Lower leg skin (tissue), 4 donors: ENCODE measurements around the gene XK. TPM values are rescaled to one million over a fixed set of nuclear protein-coding genes. Genes with fewer than 3 reads are reported as not detected.
"Not testable (repeated sequence)": the region's sequence is repeated elsewhere in the genome, so short reads cannot be mapped to it uniquely, and the experiment has no call there.

Source experiments
- DNase-seq, 2 donors: peaks; one replicate each; pipeline ENCODE4 v3.0.0-alpha.2; 2019; ENCODE audit warnings: low spot score in 2 of 2
- H3K4me3 ChIP-seq: fragments of 200-600 bp; sonication (generic); 2 replicates; pipeline ENCODE4 v1.5.1; 2017; ENCODE audit warnings: mild to moderate bottlenecking, low read depth; ENCODE audit not compliant: poor library complexity, severe bottlenecking
- POLR2A ChIP-seq, 2 donors: fragments of 450-650 bp; IDR thresholded peaks; one replicate each; pipeline ENCODE4 v1.6.1; 2016 to 2017; ENCODE audit warnings: antibody characterized with exemption in 2 of 2, mild to moderate bottlenecking in 1 of 2, moderate library complexity in 1 of 2
- WGBS, 2 donors: methylation state at CpG; one replicate each; pipeline ENCODE4 v1.1.5; 2018; 5-methylcytosine and 5-hydroxymethylcytosine counted together
- intact Hi-C: fragments of 100-400 bp; cut with DNase I; formaldehyde crosslinking; loops from one replicate; pipeline ENCODE4 v1.15.0; 2023; ENCODE audit warnings: low total_unique reads
- total RNA-seq, 4 donors: library from RNA; depleted of rRNA; stranded (reverse); fragments of >200 nt; gene quantifications; one replicate each; pipeline ENCODE4 v1.1.0, GENCODE V29; 2016
- TF ChIP-seq, protein P1 (sequence below), 3 donors: fragments of 450-650 bp; IDR thresholded peaks; one replicate each; pipeline ENCODE4 v1.5.1; 2016; ENCODE audit warnings: antibody characterized with exemption in 3 of 3, mild to moderate bottlenecking in 3 of 3, moderate library complexity in 2 of 3

XK gene
- total RNA-seq, 4 donors from 2014 or later = 1.1 to 2.5 (median 1.6) TPM

DNA sequence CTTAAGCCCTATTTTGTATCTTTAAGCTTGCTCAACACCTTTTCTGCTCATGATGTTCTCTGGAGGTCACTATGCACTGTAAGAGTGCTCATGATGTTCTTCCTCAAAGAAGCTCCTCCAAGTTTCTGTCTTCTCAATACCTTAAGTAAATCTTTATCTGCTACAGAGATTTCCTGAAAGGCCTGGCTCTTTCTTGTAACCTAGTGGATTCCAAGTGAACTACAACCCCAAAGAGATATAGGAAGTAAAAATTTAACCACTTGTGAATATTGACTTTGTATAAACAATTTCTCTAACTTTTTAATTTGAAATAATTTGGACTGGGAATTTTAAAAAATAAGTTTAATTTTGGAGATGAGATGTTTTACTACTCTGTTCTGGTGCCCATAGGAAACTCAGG is 39.3 kb upstream of the XK start:
- TF ChIP-seq POLR2A (IDR thresholded peaks at IDR 0.05) = no peak
- TF ChIP-seq, protein P1, sequence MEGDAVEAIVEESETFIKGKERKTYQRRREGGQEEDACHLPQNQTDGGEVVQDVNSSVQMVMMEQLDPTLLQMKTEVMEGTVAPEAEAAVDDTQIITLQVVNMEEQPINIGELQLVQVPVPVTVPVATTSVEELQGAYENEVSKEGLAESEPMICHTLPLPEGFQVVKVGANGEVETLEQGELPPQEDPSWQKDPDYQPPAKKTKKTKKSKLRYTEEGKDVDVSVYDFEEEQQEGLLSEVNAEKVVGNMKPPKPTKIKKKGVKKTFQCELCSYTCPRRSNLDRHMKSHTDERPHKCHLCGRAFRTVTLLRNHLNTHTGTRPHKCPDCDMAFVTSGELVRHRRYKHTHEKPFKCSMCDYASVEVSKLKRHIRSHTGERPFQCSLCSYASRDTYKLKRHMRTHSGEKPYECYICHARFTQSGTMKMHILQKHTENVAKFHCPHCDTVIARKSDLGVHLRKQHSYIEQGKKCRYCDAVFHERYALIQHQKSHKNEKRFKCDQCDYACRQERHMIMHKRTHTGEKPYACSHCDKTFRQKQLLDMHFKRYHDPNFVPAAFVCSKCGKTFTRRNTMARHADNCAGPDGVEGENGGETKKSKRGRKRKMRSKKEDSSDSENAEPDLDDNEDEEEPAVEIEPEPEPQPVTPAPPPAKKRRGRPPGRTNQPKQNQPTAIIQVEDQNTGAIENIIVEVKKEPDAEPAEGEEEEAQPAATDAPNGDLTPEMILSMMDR (IDR thresholded peaks at IDR 0.05) = no peak
- intact Hi-C loops = no loop called here
- no peak overlapping the region for H3K4me3 ChIP-seq
- DNase-seq = no peak

- H3K4me3 ChIP-seq, DNase-seq, intact Hi-C loops: not testable (repeated sequence)
- WGBS, 2 donors = 92% methylated on average over 2 of the region's 2 CpGs
Observed at GRCh38 chrX:37650879-37651278, 34.7 kb upstream of the XK start.

GRCh38 chrX:37651921-37652452 is 33.6 kb upstream of the XK start:
- TF ChIP-seq, protein P1 (IDR thresholded peaks at IDR 0.05) = no peak
- no peak for TF ChIP-seq POLR2A (IDR thresholded peaks at IDR 0.05)
- intact Hi-C loops = no loop called here
- no peak overlapping the region for H3K4me3 ChIP-seq
- no peak for DNase-seq
- WGBS, 2 donors = 32 to 56% methylated on average over 1 of the region's 1 CpG

DNA sequence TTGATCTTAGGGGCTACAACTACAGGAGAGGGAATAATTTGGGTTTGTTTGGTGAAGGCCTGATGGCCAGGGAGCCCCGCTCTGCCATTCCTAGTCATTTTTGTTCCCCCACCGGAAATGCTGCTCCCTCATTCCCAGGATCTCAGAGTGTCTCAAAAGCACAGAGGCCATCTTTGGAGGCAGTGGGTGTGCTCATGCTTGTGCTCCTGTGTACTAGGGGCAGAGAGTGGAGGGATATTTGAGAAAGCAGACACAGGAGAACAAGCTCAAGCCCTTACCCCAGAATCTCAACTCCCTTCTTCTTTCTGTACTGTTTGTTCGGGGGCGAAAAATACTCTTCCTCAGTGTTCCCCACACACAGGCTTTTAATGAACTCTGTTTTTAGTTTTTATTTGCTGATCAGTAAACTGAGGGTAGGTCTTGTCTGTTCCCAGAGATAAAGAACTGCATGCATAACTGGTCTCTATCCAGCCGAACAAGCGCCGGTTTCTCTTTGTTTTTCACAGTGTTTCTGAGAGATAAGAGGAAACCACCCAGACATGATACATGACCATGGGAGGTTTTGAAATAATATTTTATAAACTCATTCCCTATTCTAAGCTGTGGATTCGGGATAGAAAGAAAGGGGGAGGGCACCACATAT is 32.9 kb upstream of the XK start:
- 83 to 92% methylated on average over 8 of the region's 8 CpGs for WGBS, 2 donors
- TF ChIP-seq, protein P1 (IDR thresholded peaks at IDR 0.05) = no peak
- no peak for TF ChIP-seq POLR2A (IDR thresholded peaks at IDR 0.05)
- intact Hi-C loops = no loop called here

DNA sequence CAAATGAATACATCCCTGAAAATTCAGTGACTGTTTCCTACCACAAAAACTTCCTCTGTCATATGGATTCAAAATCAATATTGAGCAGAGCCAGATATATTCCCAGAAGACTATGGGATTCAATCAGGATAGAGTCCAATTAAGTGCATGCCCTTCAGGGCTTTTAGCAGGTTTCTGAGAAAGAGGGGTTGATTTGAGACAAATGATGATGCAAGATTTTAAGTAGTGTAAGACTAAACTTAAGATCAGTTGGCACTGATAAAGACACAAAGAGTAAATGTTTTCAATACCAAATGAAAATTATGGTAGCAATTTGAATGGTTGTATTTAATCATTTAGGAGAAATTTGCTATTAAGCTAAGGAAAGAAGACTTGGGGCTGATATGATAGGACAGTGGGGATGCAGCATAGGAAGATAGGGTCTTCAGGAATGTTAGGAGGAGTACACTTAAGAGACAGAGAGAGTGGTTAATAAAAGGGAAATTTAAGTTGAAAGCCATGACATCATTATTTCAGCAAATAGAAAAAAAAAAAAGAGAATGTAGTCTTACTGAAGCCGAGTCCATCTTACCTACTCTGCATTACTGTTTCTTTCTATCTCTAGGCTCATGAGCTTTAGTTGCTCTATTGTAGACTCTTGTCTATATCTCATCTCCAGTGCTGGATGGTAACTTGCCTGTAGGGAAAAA is 32.0 kb upstream of the XK start:
- WGBS, 2 donors = 83% methylated on average over 1 of the region's 1 CpG

More for the DNA sequence above, 32.9 kb upstream of the XK start:
- DNase-seq = no peak
- no peak overlapping the region for H3K4me3 ChIP-seq

More for the DNA sequence above, 32.0 kb upstream of the XK start:
- intact Hi-C loops = no loop called here
- DNase-seq = no peak
- no peak overlapping the region for H3K4me3 ChIP-seq
- TF ChIP-seq, protein P1 (IDR thresholded peaks at IDR 0.05) = no peak
- no peak for TF ChIP-seq POLR2A (IDR thresholded peaks at IDR 0.05)
